ENCODE measurements around the gene CDC5L.
"Not testable (repeated sequence)": the region's sequence is repeated elsewhere in the genome, so short reads cannot be mapped to it uniquely, and the experiment has no call there.

The CDC5L gene

DNA sequence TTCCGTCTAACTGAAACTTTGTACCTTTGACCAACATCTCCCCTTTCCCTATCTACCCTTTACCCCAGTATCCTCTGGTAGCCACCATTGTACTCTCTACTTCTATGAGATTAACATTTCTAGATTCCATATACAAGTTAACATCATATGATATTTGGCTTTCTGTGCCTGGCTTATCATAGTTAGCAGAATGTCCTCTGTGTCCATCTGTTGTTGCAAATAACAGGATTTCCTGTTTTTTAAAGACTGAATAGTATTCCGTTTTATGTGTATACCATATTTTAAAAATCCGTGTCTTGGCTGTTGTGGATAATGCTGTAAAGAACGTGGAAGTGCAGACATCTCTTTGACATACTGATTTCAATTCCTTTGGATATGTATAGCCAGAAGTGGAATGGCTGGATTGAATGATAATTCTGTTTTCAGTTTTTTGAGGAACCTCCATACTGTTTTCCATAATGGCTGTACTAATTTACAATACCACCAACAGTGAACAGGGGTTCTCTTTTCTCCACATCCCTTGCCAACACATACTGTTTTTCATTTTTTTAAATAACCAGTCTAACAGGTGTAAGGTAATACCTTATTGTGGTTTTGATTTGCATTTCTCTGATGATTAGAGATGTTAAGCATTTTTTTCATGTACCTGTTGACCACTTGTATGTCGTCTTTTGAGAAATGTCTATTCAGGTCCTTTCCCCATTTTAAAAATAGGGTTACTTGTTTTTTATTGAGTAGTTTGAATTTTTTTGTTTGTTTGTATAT, 53.8 kb downstream of the CDC5L start:
- no peak overlapping the region for H3K4me3 ChIP-seq (ENCODE audit: low read depth, low read length)
- no peak for TF ChIP-seq CTCF (IDR thresholded peaks at IDR 0.05; ENCODE audit: low read depth, low read length)

DNA sequence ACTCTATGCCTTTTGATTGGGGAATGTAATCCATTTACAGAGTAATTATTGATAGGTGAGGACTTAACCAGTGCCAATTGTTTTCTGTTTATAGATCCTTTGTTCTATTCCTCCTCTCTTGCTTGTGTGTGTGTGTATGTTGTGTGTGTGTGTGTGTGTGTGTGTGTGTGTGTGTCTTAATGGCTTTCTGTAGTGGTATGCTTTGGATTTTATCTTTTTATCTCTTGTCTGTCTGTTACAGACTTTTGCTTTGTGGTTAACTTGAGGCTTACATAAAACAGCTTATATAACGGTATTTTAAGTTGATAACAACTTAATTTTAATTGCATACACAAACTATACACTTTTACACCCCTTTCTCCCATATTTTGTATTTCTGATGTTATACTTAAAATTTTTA, 54.7 kb downstream of the CDC5L start:
- no peak for TF ChIP-seq CTCF (IDR thresholded peaks at IDR 0.05; ENCODE audit: low read depth, low read length)
- no peak overlapping the region for H3K4me3 ChIP-seq (ENCODE audit: low read depth, low read length)

DNA sequence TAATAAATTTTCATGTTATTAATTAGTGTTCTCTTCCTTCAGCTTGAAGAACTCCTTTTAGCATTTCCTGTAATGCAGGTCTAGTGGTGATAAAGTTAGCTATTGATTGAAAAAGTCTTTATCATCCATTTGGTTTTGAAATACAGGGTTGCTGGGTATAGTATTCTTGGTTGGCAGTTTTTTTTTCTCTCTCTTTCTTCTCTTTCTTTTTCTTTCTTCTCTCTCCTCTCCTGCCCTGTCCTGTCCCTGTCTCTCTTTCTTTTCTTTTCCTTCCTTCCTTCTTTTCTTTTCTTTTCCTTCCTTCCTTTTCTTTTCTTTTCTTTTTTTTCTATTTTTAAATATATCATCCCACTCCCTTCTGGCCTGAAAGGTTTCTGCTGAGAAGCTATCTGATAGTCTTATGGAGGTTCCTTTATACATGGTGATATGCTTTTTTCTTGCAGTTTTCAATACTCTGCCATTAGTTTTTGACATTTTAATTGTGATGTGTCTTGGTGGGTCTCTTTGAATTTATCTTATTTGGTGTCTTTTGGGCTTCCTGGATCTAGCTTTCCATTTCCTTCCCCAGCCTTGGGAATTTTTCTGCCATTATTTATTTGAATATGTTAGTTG, 55.4 kb downstream of the CDC5L start:
- no peak overlapping the region for H3K4me3 ChIP-seq (ENCODE audit: low read depth, low read length)
- no peak for TF ChIP-seq CTCF (IDR thresholded peaks at IDR 0.05; ENCODE audit: low read depth, low read length)

GRCh38 chr6:44444853-44445252, 57.3 kb downstream of the CDC5L start:
- no peak for TF ChIP-seq CTCF (IDR thresholded peaks at IDR 0.05; ENCODE audit: low read depth, low read length)

DNA sequence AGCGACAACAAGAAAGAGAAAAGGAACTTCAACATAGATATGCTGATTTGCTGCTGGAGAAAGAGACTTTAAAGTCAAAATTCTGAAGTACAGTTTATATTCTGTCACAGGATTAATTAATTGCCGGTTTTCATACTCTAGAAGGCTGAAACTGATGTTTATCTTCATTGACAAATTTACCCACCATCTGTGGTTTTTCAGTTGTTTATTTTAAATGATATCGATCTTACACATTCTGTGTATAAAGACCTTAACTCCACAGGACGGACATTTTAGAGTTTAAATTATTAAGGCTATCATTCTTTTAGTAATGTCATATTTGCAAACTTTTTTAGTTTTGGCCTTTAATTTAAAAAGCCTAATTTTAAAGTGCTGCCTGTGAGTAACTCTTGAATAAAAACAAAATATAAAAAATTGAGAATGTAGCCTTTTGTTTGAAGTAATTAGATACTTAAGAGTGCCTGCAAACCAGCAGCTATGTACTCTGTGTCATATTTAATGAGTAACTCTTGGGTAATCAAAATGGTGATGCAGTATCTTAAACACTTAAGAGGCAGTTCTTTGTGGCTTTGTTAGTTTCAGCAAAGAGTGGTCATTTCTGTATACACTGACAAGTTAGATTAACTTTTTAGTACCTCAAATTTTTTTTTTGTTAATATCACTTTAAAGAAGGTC, 59.3 kb downstream of the CDC5L start:
- no peak for TF ChIP-seq CTCF (IDR thresholded peaks at IDR 0.05; ENCODE audit: low read depth, low read length)

More at GRCh38 chr6:44444853-44445252, 57.3 kb downstream of the CDC5L start:
- no peak overlapping the region for H3K4me3 ChIP-seq (ENCODE audit: low read depth, low read length)

GRCh38 chr6:44449181-44449580, 61.7 kb downstream of the CDC5L start:
- H3K4me3 ChIP-seq (ENCODE audit: low read depth, low read length): not testable (repeated sequence)

More for the DNA sequence above, 59.3 kb downstream of the CDC5L start:
- H3K4me3 ChIP-seq (ENCODE audit: low read depth, low read length): no peak overlapping the region

GRCh38 chr6:44451803-44452695, 64.5 kb downstream of the CDC5L start:
- TF ChIP-seq CTCF (IDR thresholded peaks at IDR 0.05; ENCODE audit: low read depth, low read length): no peak
- no peak overlapping the region for H3K4me3 ChIP-seq (ENCODE audit: low read depth, low read length)
